Astrocyte of the cerebellum (primary cell): ENCODE results near the gene ENTPD2.
"Not testable (repeated sequence)": the region's sequence is repeated elsewhere in the genome, so short reads cannot be mapped to it uniquely, and the experiment has no call there.

Experiments used
- DNase-seq: peaks from one replicate; pipeline ENCODE4 v3.0.0-alpha.2; 2011; ENCODE audit warnings: low read depth
- H3K4me3 ChIP-seq: 2 replicates; pipeline ENCODE4 v1.5.1; 2011; ENCODE audit warnings: mild to moderate bottlenecking, low read depth, low read length, moderate library complexity
- CTCF ChIP-seq: IDR thresholded peaks from 2 replicates; pipeline ENCODE4 v1.5.1; 2012; ENCODE audit warnings: low read length, low read depth, moderate library complexity, mild to moderate bottlenecking; ENCODE audit errors: missing control alignments
- in situ Hi-C: cut with HindIII; loops from 2 replicates; pipeline ENCODE4 v1.10.0; 2017; ENCODE audit warnings: low sequenced_read_pairs

Gene ENTPD2

DNA sequence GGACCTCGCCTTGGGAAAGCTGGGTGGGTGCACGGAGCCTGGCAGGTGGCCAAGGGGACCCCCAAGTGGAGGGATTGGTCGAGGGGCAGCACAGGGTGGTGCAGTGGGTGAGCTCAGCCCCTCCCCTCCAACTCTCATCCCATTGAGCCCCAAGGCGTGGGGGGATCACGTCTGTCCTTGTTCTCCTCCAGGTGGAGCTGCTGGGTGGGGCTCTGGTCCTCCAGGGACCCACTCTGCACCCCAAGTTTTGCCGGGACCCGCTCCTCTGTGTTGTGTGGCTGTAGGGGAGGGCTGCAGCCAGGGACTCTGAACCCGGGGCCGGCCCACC, 18.4 kb downstream of the ENTPD2 start:
- in situ Hi-C loops, result loop anchor here (25.0 kb wide), 1 partner anchor 248 kb away; the partner anchor contains the start of genes CCDC183 and TMEM141
- DNase-seq, result no peak
- TF ChIP-seq CTCF, result no peak
- H3K4me3 ChIP-seq, result no peak overlapping the region

DNA sequence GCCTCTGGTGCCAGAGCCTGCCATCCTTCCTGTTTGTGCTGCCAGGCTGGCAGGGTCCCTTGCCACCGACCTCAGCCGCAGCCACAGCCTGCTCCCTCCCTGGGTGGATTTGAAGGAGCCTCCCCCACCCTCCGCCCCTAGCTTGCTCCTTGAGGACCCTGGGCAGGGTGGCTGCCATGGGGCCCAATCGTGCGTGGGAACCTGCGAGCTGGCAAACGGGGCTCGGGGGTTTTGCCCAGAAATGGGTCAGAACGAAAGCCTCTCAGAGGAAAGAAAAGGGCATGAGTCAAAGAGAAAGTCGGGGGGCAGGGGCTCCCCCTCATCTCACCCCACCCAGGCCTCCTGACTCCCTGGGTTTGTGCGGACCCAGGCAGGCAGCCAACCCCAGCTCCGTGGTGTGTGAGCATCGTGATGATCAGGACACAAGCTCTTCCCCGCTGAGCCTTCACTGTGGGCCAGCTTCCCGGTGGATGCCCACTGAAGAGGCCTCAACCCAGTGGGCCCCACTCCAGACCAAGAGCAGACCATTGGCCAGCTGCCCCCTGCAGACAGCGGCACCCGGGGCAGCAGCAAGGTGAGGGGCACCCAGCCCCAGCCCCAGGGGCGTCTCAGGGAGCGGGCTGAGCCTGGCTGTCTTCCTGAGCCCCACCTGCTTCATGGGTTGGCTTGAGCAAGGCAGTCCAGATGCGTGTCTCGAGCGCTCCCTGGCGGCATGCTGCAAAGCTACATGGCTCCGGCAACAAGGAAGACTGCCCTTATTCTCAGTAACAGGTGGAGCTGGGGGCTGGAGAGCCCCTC, 19.0 kb downstream of the ENTPD2 start:
- H3K4me3 ChIP-seq, result no peak overlapping the region
- in situ Hi-C loops, result loop anchor here (25.0 kb wide), 1 partner anchor 248 kb away; the partner anchor contains the start of genes CCDC183 and TMEM141
- peak; percentile 93 for TF ChIP-seq CTCF
- DNase-seq, result peak; percentile 63

GRCh38 chr9:137034039-137034708, 19.7 kb downstream of the ENTPD2 start:
- H3K4me3 ChIP-seq, result no peak overlapping the region
- no peak for DNase-seq
- TF ChIP-seq CTCF, result no peak
- in situ Hi-C loops, result loop anchor here (25.0 kb wide), 1 partner anchor 247 kb away; the partner anchor contains the start of genes CCDC183 and TMEM141

- H3K4me3 ChIP-seq, DNase-seq: not testable (repeated sequence)
- in situ Hi-C loops, result loop anchor here (25.0 kb wide), 1 partner anchor 246 kb away; the partner anchor contains the start of genes CCDC183 and TMEM141
Measured at GRCh38 chr9:137033481-137033880, 20.4 kb downstream of the ENTPD2 start.

GRCh38 chr9:137032858-137033257, 21.0 kb downstream of the ENTPD2 start:
- no peak overlapping the region for H3K4me3 ChIP-seq
- TF ChIP-seq CTCF, result no peak
- in situ Hi-C loops, result loop anchor here (25.0 kb wide), 1 partner anchor 246 kb away; the partner anchor contains the start of genes CCDC183 and TMEM141
- DNase-seq, result no peak

- DNase-seq, result no peak
- no peak within 1 kb of the TSS for H3K4me3 ChIP-seq
- TF ChIP-seq CTCF, result no peak
- in situ Hi-C loops, result loop anchor here (25.0 kb wide), 1 partner anchor 245 kb away; the partner anchor contains the start of genes CCDC183 and TMEM141
Measured at GRCh38 chr9:137031904-137032640, 21.8 kb downstream of the ENTPD2 start, which contains the start of gene FUT7. TSS of gene FUT7 (minus strand) at chr9:137032088. CDS start at chr9:137031991, 97 bp downstream.
